Measurements from ENCODE around the gene CPNE8. TPM values are rescaled to one million over a fixed set of nuclear protein-coding genes. Genes with fewer than 3 reads are reported as not detected.
A peak's percentile ranks its signal among the peaks of the same experiment; 100 is the strongest.

The CPNE8 gene
- polyA plus RNA-seq, 1 donor from 2014 or later: 1.9 TPM

DNA sequence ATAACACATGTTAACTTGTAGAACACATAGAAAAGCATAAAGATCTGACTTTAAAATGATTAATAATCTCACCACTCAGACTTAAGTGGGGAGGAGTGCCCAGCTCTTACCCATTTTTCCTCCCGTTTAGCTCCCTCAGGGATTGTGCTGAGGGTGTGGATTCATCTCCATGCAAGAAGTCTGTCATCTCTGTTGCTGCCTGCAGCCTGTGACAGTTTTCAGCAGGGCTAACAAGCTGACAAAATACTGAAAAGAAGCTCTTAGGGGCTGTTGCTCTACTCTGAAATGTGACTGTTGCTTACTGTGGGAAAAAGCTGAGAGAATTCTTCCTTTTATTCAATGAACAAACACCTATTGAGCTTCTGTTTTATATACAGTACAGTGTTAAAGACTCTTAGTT is 216.2 kb downstream of the CPNE8 start:
- no peaks in the 10 kb centered on the region for H3F3A ChIP-seq (ENCODE audit: insufficient read depth, low read length, poor library complexity, severe bottlenecking)
- no peaks in the 10 kb centered on the region for H3K9me2 ChIP-seq (ENCODE audit: insufficient read depth, low read length)
- no peaks in the 10 kb centered on the region for H3K9me3 ChIP-seq (ENCODE audit: low read length)
- TF ChIP-seq TAF1 (IDR thresholded peaks at IDR 0.05; ENCODE audit: low read depth) (no peak), MXI1 (conservative IDR thresholded peaks at IDR 0.05; ENCODE audit: poor library complexity, severe bottlenecking) (no peak), POLR2AphosphoS5 (IDR thresholded peaks at IDR 0.05) (peak; percentile 38), EZH2 (IDR thresholded peaks at IDR 0.05; ENCODE audit: borderline replicate concordance, insufficient read depth, low read length, poor library complexity, severe bottlenecking) (no peak), SMC3 (conservative IDR thresholded peaks at IDR 0.05; ENCODE audit: poor library complexity) (no peak), EP300 (conservative IDR thresholded peaks at IDR 0.05; ENCODE audit: poor library complexity, severe bottlenecking) (peak; percentile 74), RAD21 (conservative IDR thresholded peaks at IDR 0.05) (no peak)
- TF ChIP-seq, protein P1, sequence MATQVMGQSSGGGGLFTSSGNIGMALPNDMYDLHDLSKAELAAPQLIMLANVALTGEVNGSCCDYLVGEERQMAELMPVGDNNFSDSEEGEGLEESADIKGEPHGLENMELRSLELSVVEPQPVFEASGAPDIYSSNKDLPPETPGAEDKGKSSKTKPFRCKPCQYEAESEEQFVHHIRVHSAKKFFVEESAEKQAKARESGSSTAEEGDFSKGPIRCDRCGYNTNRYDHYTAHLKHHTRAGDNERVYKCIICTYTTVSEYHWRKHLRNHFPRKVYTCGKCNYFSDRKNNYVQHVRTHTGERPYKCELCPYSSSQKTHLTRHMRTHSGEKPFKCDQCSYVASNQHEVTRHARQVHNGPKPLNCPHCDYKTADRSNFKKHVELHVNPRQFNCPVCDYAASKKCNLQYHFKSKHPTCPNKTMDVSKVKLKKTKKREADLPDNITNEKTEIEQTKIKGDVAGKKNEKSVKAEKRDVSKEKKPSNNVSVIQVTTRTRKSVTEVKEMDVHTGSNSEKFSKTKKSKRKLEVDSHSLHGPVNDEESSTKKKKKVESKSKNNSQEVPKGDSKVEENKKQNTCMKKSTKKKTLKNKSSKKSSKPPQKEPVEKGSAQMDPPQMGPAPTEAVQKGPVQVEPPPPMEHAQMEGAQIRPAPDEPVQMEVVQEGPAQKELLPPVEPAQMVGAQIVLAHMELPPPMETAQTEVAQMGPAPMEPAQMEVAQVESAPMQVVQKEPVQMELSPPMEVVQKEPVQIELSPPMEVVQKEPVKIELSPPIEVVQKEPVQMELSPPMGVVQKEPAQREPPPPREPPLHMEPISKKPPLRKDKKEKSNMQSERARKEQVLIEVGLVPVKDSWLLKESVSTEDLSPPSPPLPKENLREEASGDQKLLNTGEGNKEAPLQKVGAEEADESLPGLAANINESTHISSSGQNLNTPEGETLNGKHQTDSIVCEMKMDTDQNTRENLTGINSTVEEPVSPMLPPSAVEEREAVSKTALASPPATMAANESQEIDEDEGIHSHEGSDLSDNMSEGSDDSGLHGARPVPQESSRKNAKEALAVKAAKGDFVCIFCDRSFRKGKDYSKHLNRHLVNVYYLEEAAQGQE (IDR thresholded peaks at IDR 0.05; ENCODE audit: borderline replicate concordance): no peak
- TF ChIP-seq, protein P2, sequence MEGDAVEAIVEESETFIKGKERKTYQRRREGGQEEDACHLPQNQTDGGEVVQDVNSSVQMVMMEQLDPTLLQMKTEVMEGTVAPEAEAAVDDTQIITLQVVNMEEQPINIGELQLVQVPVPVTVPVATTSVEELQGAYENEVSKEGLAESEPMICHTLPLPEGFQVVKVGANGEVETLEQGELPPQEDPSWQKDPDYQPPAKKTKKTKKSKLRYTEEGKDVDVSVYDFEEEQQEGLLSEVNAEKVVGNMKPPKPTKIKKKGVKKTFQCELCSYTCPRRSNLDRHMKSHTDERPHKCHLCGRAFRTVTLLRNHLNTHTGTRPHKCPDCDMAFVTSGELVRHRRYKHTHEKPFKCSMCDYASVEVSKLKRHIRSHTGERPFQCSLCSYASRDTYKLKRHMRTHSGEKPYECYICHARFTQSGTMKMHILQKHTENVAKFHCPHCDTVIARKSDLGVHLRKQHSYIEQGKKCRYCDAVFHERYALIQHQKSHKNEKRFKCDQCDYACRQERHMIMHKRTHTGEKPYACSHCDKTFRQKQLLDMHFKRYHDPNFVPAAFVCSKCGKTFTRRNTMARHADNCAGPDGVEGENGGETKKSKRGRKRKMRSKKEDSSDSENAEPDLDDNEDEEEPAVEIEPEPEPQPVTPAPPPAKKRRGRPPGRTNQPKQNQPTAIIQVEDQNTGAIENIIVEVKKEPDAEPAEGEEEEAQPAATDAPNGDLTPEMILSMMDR (IDR thresholded peaks at IDR 0.05; ENCODE audit: poor library complexity, severe bottlenecking): no peak
- H2AFZ ChIP-seq (ENCODE audit: low read depth, low read length): no peak overlapping the region
- no peaks in the 10 kb centered on the region for H3K79me2 ChIP-seq (replicated peaks; ENCODE audit: insufficient read depth, low read length)
- H3K9ac ChIP-seq (ENCODE audit: low read length): no peak overlapping the region
- H4K20me1 ChIP-seq (ENCODE audit: insufficient read depth): no peaks in the 10 kb centered on the region
- peak overlapping the region; percentile 43 for H3K27ac ChIP-seq (ENCODE audit: low read length)
- peak overlapping the region; percentile 5 for H3K4me2 ChIP-seq (ENCODE audit: low read length)
- no peaks in the 10 kb centered on the region for H3K27me3 ChIP-seq (ENCODE audit: insufficient read depth, low read depth, low read length)
- no peak overlapping the region for H3K4me3 ChIP-seq (ENCODE audit: low read length)
- no peaks in the 10 kb centered on the region for H3K36me3 ChIP-seq (ENCODE audit: insufficient read depth, low read length)

DNA sequence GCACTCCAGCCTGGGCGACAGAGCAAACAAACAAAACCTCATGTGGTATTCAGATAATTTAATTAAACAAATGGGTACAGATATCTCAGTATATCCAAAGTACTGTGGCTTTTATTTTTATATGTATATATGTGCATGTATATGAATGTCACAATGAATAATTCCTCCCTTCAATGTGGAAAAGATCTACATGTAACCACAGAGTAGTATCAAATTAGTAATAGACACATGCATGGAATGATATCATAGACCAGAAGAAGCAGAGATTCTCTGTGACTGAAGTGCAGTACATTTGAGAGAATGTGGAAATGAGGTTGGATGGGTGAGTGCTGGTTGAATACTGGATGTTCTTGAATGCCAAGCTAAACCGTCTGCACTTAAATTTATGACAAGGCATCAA is 222.9 kb downstream of the CPNE8 start:
- H4K20me1 ChIP-seq (ENCODE audit: insufficient read depth): no peaks in the 10 kb centered on the region
- no peaks in the 10 kb centered on the region for H3K79me2 ChIP-seq (replicated peaks; ENCODE audit: insufficient read depth, low read length)
- peak overlapping the region; percentile 54 for H3K27ac ChIP-seq (ENCODE audit: low read length)
- H3K4me2 ChIP-seq (ENCODE audit: low read length): no peak overlapping the region
- H3F3A ChIP-seq (ENCODE audit: insufficient read depth, low read length, poor library complexity, severe bottlenecking): no peaks in the 10 kb centered on the region
- no peak overlapping the region for H3K9ac ChIP-seq (ENCODE audit: low read length)
- no peak overlapping the region for H2AFZ ChIP-seq (ENCODE audit: low read depth, low read length)
- H3K9me3 ChIP-seq (ENCODE audit: low read length): no peaks in the 10 kb centered on the region
- H3K9me2 ChIP-seq (ENCODE audit: insufficient read depth, low read length): no peaks in the 10 kb centered on the region
- H3K4me3 ChIP-seq (ENCODE audit: low read length): no peak overlapping the region
- H3K36me3 ChIP-seq (ENCODE audit: insufficient read depth, low read length): no peaks in the 10 kb centered on the region
- TF ChIP-seq TAF1 (IDR thresholded peaks at IDR 0.05; ENCODE audit: low read depth): no peak
- TF ChIP-seq, protein P1 (IDR thresholded peaks at IDR 0.05; ENCODE audit: borderline replicate concordance): no peak
- TF ChIP-seq EP300 (conservative IDR thresholded peaks at IDR 0.05; ENCODE audit: poor library complexity, severe bottlenecking): no peak
- no peak for TF ChIP-seq SMC3 (conservative IDR thresholded peaks at IDR 0.05; ENCODE audit: poor library complexity)
- TF ChIP-seq MXI1 (conservative IDR thresholded peaks at IDR 0.05; ENCODE audit: poor library complexity, severe bottlenecking): no peak
- TF ChIP-seq RAD21 (conservative IDR thresholded peaks at IDR 0.05): no peak
- TF ChIP-seq EZH2 (IDR thresholded peaks at IDR 0.05; ENCODE audit: borderline replicate concordance, insufficient read depth, low read length, poor library complexity, severe bottlenecking): no peak
- TF ChIP-seq, protein P2 (IDR thresholded peaks at IDR 0.05; ENCODE audit: poor library complexity, severe bottlenecking): no peak
- no peak for TF ChIP-seq POLR2AphosphoS5 (IDR thresholded peaks at IDR 0.05)
- H3K27me3 ChIP-seq (ENCODE audit: insufficient read depth, low read depth, low read length): no peaks in the 10 kb centered on the region

Data from neural cell (in vitro differentiated cells).